Measurements from ENCODE around the gene PPP4R2.

The PPP4R2 gene

GRCh38 chr3:72974956-72975355 is 21.7 kb upstream of the PPP4R2 start:
- no peak for DNase-seq (ENCODE audit: low read depth)
- no peak overlapping the region for H3K4me3 ChIP-seq (ENCODE audit: low read depth, low read length)
- TF ChIP-seq CTCF (IDR thresholded peaks at IDR 0.05; ENCODE audit: control insufficient read depth, extremely low read depth, insufficient read depth): no peak

- no peak for DNase-seq (ENCODE audit: low read depth)
- H3K4me3 ChIP-seq (ENCODE audit: low read depth, low read length): no peak overlapping the region
- TF ChIP-seq CTCF (IDR thresholded peaks at IDR 0.05; ENCODE audit: control insufficient read depth, extremely low read depth, insufficient read depth): no peak
Observed at GRCh38 chr3:72976281-72976741, 20.3 kb upstream of the PPP4R2 start.

- no peak for DNase-seq (ENCODE audit: low read depth)
- no peak overlapping the region for H3K4me3 ChIP-seq (ENCODE audit: low read depth, low read length)
- no peak for TF ChIP-seq CTCF (IDR thresholded peaks at IDR 0.05; ENCODE audit: control insufficient read depth, extremely low read depth, insufficient read depth)
Observed at GRCh38 chr3:72977060-72977808, 19.4 kb upstream of the PPP4R2 start.

GRCh38 chr3:72982609-72983366 is 13.8 kb upstream of the PPP4R2 start:
- no peak overlapping the region for H3K4me3 ChIP-seq (ENCODE audit: low read depth, low read length)
- no peak for TF ChIP-seq CTCF (IDR thresholded peaks at IDR 0.05; ENCODE audit: control insufficient read depth, extremely low read depth, insufficient read depth)
- DNase-seq (ENCODE audit: low read depth): no peak

- no peak overlapping the region for H3K4me3 ChIP-seq (ENCODE audit: low read depth, low read length)
- DNase-seq (ENCODE audit: low read depth): no peak
- TF ChIP-seq CTCF (IDR thresholded peaks at IDR 0.05; ENCODE audit: control insufficient read depth, extremely low read depth, insufficient read depth): no peak
Observed at GRCh38 chr3:72985576-72985975, 11.0 kb upstream of the PPP4R2 start.

GRCh38 chr3:72990701-72991395 is 5.8 kb upstream of the PPP4R2 start:
- DNase-seq (ENCODE audit: low read depth): no peak
- no peak overlapping the region for H3K4me3 ChIP-seq (ENCODE audit: low read depth, low read length)
- TF ChIP-seq CTCF (IDR thresholded peaks at IDR 0.05; ENCODE audit: control insufficient read depth, extremely low read depth, insufficient read depth): no peak
